M059J (cell line): ENCODE results near the gene DCAF5. TPM values are rescaled to one million over a fixed set of nuclear protein-coding genes. Genes with fewer than 3 reads are reported as not detected.
"Not testable (repeated sequence)": the region's sequence is repeated elsewhere in the genome, so short reads cannot be mapped to it uniquely, and the experiment has no call there.

Experiments
- DNase-seq: peaks from one replicate; pipeline ENCODE4 v3.0.0-alpha.2; 2012; ENCODE audit warnings: low read depth
- total RNA-seq: library from RNA; depleted of rRNA; stranded (reverse); fragments of >200 nt; shearing (Covaris generic); gene quantifications from 2 replicates; pipeline ENCODE4 v1.2.3, GENCODE V29; 2014

The DCAF5 gene
- total RNA-seq, 1 experiment from 2014 or later = 26.1 TPM

DNA sequence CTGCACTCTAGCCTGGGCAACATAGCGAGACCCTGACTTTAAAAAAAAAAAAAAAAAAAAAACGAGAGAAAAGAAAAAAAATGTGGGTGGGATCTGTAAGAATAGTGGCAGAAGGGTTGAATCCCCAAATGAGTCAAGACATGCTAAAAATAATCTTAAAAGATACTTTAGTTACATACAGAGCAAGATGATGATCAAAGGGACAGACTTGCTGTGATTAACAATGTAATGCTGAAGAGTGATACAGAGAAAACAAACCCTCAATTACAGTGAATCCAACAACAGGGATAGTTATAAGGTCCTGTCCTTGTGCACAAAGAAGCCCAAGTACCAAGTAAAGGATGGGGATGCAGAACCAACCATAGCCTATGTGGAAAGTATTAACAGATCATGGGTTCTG lies 80.3 kb downstream of the DCAF5 start:
- DNase-seq = no peak

DNA sequence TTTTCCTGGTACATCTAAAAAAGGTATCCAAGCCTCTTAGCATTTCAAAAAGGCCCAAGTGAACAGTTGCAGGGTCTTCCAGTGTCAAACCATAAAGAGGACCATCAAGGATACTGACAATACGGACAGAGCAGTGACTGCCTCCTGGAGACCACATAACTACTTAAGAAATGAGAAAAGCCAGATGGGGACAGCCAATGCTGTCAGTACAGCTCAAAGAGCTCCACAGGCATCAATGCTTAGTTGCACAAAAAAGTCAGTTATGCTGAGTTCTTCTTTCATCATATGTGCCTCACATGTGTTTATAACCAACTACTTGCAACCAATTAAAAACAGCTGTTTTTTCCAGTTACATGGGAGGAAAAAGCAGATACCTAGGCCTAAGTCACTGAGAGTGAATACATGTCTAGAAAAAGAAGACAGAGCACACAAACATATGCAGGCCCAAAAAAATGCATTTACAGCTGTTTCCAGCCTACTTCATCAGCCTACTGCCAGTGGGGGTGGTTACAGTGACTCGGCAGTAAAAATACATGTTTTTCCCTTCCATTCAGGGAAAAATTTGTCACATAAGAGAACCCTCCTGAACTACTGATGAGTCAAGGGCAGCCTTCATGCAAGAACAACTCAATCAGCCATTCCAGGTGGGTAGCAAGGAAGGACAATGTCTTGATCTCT lies 84.0 kb downstream of the DCAF5 start:
- peak; percentile 32 for DNase-seq

DNA sequence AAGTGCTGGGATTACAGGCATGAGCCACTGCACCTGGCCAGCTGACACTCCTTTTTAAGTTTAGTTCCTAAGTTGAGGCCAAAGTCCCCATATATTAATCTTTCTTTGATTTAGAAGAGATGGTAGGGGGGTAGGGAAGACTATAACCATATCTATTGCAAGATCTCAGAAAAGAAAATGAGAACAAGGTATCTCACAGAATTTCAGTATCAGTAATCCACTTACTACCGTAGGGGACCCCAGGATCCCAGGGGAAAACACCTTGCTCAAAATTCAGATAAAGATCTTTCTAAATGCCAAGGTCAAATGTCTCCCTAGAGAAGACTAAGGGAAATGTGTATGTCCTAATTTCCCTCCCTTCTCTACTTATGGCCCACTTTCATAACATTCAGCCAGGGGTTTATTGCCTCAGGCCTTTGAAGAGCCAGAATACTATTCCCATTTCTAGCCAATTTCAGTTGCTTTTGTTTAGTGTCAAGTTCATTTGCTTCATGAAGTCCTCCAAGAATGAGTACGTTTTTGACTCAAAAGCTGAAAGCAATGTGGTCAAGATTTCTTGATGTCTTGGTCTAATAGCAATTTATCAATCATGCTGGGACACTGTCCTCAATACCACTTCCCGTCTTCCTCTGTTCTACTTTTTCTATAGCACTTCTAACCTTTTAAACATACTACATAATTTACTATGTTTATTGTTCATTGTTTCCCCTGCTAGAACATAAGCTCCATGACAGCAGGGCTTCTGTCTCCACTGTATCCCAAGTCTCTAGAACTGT lies 86.3 kb downstream of the DCAF5 start:
- DNase-seq = no peak

DNA sequence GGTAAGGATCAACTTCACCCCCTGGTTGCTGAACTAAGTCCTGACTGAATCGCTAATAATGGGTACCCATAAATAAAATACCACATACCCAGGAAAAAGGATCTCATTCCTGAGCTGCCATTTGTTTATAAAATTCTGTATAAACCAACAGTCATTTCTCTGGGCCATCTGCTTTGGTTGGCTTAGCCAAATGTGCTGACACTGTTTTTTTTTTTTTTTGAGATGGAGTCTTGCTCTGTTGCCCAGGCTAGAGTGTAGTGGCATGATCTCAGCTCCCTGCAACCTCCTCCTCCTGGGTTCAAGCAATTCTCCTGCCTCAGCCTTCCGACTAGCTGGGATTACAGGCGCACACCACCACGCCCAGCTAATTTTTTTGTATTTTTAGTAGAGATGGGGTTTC lies 87.0 kb downstream of the DCAF5 start:
- DNase-seq = not testable (repeated sequence)

DNA sequence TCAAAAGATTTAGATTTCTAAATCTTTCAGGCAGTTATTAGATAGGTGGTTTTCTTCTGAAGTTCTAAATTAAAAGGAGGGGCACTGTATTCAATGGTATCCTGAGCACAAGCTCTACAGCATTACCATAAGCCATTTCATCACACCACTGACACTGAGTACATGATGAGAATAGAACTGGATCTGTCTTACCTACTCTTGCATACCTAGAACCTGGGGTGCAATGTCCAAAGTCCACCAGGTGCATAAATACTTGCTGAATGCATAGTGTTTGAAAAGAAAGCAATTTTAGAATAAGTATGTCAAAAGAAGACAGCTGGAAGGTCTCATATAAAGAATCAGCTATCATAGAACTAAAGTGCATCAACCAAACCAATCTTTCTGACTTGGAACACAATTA lies 88.3 kb downstream of the DCAF5 start:
- DNase-seq = no peak

DNA sequence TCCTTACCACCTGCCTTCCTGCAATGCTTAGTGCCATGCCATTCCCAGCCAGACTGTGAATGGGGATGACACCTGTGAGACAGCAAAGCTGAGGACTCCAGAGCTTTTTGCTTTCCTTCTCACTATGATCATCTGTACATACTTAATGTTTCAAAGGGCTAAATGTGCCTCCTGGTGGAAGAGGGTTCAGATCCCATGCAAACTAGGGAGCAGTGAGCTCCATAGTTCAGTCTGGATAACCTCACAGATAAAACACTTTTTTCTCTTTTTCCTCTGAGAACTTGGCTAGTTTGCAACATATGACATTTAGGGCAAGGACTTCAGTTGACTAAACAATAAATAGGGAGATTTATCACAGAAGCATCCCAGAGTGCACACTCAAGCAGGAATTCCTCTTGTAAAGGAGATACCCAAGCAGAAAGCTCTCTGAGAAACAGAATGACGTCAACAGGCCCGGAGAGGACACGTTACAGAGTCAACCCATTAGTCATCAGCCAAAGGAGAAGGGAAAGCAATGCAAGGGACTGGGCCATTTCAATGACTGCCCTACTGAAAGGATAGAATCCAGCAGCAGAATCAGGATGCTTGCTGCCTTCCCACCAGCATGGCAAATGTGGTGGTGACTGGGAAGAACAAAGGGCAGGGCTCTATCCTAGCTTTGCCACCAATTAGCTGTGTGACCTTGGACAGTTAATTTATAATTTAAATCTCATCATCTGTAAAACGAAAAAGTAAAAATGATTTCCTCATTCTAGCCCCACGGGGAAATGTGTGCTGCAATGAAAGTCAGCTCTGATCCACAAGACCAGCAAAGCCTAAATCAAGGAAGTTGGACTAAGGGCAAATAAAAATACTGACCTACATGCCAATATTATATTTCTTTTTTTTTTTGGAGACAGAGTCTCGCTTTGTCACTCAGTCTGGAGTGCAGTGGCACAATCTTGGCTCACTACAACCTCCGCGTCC lies 93.0 kb downstream of the DCAF5 start:
- DNase-seq = peak; percentile 94

DNA sequence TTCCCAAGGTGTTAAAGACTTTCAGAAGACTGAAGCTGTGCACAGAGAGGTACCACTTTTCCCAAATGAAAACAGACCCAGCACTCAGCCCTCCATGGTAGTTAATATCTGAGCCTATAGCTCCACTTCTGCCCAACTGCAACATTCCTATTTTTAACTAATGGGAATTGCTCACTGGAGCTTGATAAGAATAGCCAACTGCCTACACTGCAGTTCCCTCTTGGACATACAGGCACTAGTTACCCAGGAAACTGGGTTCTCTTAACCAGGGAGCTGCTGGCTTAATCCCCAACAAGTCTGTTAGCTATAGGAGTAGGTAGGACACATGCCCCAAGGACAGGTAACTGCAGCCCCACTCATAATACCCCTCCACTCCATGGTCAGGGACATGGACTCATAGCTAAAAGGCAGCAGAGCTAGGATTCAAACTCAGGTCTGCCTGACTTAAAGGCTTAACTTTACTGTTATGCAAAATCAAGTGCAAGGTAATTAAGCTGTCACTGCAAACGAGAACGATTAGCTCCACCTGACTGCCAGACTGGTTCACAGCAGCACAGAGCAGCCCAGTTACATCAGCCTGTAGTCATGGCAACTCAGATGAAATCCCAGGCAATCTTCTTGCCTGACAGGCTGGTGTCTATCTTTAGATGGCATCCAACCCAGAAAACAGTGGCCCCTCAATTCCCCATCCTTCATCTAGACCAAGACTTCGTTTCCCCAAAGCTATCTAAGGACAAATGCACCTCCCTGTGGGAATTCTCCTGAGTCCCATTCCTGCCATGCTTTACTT lies 96.7 kb downstream of the DCAF5 start:
- DNase-seq = no peak

DNA sequence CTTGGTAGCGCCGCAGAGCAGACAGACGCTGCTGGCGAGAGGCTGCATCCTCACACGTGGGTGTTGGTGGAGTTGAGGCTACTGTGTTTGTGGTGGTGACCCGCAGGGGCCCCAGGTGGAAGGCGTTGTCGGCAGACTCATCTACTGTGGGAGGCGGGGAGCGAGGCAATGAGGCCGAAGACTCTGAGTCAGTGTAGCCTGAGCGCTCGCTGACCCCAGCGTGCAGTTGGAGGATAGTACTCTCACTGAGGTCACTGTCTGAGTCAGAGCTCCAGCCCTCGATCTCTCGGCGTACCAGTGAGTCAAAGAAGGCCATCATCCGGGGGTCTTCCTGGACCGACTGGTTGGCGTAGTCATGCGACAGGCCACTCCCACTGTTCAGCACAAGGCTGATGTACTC lies 97.8 kb downstream of the DCAF5 start:
- DNase-seq = peak; percentile 74

DNA sequence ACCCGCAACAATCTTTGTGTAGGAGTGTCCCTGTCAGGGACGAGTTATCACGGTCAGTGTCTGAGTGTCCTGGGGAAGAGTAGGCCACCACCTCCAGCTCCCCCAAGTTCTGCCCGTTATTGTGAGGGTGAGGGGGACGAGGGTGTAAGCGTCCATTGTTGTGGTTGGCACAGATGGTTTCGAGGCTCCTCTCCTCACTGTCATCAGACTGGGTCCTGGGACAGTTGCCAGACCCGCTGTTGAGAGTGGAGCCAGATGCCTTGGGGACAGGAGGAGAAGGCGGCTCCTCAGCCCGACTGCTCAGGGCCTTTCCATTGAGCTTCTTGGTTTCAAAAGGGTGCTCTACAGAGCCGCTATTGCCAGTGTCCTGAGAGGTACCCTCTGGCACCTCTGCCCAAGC lies 98.9 kb downstream of the DCAF5 start:
- DNase-seq = no peak

DNA sequence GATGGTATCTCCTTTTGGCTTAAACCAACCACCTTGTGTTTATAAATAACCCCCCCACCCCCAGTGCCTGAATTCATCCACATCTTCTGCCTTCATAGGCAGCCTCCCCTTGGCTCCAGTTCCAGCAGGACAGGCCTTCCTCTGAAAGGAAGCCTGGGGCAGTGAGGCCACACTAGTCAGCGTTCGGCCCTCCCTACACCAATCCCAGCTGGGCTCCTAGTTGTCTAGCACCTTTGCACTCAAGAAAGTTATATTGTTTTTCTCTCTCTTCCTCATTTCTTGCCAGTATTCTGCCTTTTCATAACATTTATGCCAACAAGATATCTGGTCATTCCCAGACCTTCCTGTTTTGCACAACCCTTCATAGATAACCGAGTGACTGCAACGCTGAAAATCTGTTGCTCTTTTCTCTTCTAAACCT lies 100.7 kb downstream of the DCAF5 start:
- no peak for DNase-seq

DNA sequence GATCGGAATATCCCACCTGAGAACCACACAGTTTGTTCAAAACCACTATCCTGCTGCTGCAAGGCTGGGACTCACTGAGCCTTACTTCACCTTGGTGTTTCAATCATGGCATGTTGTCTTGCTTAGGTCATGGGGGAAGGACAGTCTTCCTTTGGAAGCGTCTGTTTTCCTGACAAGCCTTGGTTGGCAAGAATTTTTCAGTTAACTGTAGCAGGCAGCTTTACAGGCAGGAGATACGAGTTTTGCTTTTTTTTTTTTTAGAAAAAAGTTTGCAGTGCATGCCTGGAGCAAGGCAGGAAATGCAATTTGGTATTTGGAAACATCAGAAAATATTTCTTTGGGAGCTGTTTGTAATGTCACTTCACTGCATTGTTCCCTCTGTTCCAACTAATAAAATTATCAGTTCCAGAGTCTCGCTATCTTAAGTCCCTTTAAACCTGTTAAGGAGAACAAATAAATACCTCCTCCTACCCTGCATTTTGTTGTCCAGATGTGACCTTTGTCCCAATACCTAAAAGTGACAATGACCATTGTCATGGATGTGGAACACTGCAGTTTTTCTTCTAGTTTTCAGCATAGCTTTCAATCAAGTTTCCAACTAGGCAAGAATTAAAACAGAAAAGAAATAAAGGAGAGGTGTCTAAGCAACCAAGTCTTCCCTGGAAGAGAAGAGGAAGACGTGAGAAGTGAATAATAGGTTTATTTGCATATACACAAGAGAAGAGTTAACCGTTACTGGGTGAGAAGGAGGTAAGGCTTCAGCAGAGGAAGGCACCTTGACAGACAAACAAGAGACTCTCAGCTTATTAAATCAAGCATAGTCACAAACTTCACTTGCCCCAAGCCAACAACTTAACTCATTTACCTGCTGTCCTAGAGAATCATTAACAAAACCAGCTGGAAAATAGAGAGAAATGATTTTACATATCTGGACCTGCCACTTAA lies 102.4 kb downstream of the DCAF5 start:
- no peak for DNase-seq

DNA sequence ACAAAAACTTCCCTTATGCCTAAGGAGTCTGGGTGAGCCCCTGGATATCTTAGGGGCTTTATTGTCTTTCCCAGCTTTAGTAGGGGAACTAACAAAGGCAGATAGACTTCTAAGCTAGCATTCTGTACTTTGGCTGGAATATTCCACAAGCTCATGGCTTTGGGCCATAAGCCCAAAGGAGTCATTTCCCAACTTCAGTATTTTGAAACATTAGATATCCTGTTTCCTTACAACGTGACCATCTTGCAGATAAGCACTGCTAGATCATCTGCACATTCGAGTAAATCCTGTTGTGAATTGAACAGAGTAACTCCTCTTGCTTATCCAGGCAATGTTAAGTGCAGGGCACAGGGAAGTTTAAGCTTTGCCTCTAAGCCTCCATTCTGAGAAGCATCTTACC lies 103.2 kb downstream of the DCAF5 start:
- peak; percentile 54 for DNase-seq

DNA sequence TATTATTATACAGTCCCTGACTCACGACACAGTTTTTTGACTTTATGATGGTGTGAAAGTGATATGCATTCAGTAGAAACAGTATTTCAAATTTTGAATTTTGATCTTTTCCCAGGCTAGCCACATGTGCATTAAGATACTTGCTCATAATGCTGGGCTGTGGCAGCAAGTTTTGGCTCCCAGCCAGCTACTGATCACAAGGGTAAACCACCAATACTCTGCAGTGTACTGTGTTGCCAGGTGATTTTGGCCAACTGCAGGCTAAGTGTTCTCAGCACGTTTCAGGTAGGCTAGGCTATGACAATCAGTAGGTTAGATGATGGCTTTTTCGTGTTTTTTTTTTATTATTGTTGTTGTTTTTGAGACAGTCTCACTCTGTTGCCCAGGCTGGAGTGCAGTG lies 104.5 kb downstream of the DCAF5 start:
- peak; percentile 22 for DNase-seq

DNA sequence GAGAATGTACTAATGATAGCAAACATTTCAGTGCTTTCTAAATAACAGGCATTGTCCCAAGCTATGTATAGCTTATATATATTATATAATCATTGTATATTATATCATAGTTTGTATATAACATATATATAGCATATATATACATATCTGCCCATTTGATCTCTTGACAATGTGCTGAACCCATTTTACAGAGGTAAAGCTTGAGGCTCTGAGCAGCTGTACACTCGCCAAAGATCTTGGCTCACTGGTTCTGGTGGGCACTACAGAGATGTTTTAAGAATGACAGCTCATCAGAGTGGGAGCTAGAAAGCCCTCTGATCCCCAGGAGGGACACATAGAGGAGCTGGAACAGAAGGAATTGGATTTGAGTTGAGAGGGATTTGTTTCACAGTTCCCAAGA lies 105.7 kb downstream of the DCAF5 start:
- DNase-seq = no peak

DNA sequence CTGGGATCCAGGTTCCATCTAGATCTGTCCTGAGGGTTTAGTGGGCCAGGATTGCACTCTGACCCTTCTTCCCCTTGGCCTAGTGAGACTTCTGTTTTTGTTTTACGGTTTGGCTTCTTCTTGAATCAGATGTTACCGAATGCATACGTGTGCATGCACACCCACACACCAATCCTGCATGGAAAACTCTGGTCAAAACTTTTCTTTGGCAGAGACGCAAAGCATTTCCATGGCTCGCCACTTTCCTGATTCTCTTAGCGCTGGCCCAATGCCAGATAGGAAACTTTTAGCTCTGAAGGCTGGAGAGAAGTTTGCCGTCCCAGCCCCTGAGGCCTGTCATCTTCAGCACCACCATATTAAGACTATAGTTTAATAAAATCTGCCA lies 106.5 kb downstream of the DCAF5 start:
- DNase-seq = no peak

DNA sequence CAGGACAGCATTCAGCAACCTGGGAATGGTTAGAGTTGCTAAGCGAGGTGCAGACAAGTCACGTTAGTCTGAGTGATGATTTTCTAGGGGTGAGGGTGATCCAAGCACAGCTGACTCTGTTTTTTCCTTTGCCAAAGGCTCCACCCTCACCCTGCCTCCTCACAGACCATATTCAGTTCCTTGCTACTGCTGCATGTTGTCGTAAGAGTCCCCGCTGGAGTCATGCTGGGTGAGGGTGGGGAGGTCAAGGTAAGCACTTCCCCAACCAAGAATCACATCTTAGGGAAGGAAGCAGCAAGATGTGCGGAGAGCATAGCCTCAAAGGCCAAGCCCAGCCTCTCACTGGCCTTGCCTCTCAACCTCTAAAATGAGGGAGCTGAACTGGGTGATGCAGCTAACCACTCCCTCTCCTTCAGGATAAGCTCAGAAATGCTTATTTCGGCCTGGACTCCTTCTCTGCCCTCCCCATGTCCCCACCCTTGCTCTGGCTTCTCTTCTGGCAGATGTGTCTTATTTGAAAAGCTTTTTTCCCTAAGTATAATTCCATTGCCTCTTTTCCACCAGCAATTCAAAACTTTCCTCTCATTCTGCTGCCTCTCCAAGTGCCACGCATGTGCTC lies 107.0 kb downstream of the DCAF5 start:
- DNase-seq = no peak

DNA sequence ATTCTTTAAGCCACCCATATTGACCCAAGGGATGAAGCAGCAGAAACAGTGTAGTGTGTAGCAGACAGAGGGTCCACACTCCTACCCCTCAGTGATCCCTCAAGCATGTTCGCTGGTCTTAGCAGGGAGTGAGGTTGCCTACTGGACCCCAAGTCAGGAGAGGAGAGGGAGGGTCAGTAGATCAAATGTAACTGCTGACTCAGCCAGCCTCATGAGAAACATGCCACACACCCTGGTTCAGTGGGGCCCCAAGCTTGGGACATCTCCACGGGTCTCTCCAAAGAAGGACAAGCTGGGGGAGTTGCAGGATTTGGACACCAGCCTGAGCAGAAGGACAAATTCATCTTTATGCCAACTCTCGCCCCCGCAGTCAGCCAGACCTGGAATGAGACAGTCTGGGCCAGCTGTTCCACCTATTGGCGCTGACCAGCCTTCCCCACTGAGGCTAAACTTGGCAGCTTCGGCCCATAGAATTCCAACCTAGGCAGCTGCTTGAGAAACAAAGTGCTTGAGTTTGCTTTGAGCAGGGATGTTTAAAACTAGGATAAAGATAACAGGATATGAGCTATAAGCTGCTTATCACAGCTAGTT lies 107.9 kb downstream of the DCAF5 start:
- DNase-seq = no peak

DNA sequence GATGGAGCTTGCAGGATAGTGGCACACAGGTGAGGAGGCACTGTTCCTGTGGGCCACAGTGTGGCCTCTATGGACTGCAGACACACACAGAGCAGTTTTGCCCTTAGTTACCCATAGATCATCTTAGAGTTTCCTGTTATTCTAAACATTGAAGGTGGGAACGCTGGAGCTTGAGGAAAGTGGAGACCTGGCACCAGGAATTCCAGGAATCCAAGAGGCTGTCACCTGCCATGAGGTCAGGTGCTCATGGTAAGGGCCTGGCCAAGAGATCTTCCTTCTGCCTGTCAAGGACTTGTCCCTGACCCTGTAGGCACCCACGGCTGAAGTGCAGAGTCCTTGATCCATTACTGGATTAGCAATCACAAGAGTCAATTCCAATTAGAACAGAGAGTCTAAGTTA lies 108.6 kb downstream of the DCAF5 start:
- DNase-seq = no peak

DNA sequence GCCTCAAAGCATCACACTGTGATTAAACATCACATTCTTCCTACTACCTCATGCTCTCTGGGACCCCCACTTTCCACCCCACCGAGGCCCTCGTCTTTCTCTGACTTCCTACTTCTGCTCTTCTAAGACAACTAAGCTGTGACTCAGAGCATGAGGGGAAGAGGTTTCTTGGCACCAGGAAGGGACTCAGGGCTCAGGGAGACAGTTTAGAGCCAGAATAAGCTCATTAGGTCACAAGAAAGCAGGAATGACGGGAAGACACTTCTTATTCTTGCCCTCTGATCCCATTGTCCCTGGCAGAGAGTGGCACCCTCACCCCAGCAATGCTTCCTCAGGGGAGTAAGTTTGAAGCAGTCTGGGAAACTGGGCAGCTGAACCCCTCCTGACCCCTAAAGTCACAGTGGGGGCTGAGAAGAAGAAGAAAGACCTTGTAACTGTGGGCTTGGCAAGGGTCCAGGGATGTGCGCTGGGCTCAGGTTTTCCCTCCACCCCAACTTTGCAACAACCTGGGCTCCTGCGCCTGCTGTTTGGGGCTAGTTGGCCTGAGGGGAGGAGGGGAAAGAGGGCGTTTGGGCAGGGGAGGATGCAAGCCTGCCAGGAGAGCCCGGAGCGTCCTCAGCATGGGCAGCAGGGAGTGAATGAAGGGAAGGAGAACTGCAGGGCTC lies 109.2 kb downstream of the DCAF5 start:
- DNase-seq = peak; percentile 59
